Left colon (tissue), 2 donors: Measurements from ENCODE around the gene TNFAIP2. TPM values are rescaled to one million over a fixed set of nuclear protein-coding genes. Genes with fewer than 3 reads are reported as not detected.
"Not testable (repeated sequence)": the region's sequence is repeated elsewhere in the genome, so short reads cannot be mapped to it uniquely, and the experiment has no call there.

Experiments
- ATAC-seq: fragments of 200-7000 bp; cut with Tn5 transposase; one replicate; pipeline ENCODE4 v1.9.1; 2020; ENCODE audit warnings: mild to moderate bottlenecking, moderate library complexity
- DNase-seq, 2 donors: peaks; one replicate each; pipeline ENCODE4 v3.0.0-alpha.2; 2020
- intact Hi-C, 2 donors: fragments of 100-400 bp; cut with DNase I in 1 of 2; cut with micrococcal nuclease in 1 of 2; formaldehyde crosslinking; loops; one replicate each; pipeline versions ENCODE4 v1.11.2 to v1.14.0; 2022; cut with DNase I, micrococcal nuclease
- total RNA-seq, 2 donors: library from RNA; stranded (reverse); fragmentation: NEBNext Ultra II Directional; extraction: Animal tissue kit (Norgen Biotek cat#: 25700); gene quantifications; one replicate each; pipeline ENCODE4 v1.2.1, GENCODE V29; 2021
- donor health status: DM: no; HTN: no; CAD: no.
- donor health status: DM: yes; HTN: yes; CAD: no.

The TNFAIP2 gene
- total RNA-seq, 2 donors from 2014 or later: 14.9 to 40.8 TPM

- no peak for DNase-seq
- no peak for ATAC-seq
- intact Hi-C loops: loop anchor here (10.0 kb wide), 2 partner anchors 80 to 190 kb away; no protein-coding TSS in a partner anchor
Measured at GRCh38 chr14:103104389-103104653, 18.9 kb upstream of the TNFAIP2 start.

DNA sequence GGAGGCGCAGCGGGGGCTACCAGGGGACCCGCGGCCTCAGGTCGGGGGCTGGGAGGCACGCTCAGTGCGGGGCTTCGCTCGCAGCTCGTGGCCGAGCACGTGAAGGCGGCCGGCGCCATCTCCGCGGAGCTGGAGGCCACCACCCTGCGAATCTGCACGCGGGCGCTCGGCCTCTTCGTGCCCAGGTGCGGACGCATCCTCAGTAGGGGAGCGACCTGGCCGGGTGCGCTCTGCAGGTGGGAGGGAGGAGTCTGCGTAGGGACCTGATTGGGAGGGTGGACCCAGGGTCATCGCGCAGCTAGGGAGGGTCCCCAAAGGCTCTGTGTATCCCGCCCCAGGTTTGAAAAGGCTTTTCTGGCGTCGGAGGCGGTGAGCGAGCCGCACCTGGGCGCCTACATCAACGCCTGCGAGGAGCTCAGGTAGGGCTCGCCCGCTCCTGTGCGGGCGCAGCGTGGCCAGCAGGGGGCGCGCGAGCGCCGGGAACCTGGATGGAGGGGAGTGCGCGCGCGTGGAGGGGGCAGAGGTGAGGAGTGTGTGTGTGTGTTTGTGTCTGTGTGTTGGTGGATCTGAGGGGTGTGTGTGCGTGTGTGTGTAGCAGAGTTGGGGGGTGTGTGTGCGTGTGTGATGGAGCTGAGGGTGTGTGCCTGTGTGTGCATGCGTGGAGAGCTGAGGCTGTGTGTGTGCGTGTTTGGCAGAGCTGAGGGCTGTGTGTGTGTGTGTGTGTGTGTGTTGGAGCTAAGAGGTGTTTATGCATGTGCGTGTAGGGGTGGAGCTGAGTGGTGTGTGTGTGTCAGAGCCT, 18.4 kb upstream of the TNFAIP2 start:
- DNase-seq (peak in 1 of 2 donors; percentile 79), ATAC-seq (peak; percentile 75)
- intact Hi-C loops: loop anchor here (5.0 to 10.0 kb wide), 3 partner anchors 80 to 190 kb away; no protein-coding TSS in a partner anchor

- DNase-seq (peak in 1 of 2 donors; percentile 63), ATAC-seq (peak; percentile 24)
- intact Hi-C loops: loop anchor here (5.0 to 10.0 kb wide), 3 partner anchors 79 to 189 kb away; no protein-coding TSS in a partner anchor
Measured at GRCh38 chr14:103105580-103106150, 17.6 kb upstream of the TNFAIP2 start.

DNA sequence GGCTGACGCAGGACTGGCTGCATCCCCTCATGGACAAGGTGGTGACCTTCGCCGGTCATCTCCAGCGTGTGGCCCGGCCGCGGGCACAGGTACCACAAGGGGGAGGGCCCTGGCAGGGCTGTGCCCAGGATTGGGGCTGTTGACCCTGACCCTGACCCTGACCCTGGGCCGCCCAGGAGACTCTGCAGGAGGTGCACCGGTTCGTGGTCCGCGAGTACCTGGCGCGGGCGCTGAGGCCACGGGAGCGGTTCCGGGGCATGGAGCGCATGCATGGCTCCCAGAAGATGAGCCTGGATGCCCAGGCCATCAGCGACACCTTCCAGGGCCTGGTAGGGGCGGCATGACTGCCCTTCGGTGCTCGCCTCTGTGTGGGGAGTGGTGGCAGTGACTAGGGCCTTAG, 15.8 kb upstream of the TNFAIP2 start:
- intact Hi-C loops: loop anchor here (5.0 to 10.0 kb wide), 3 partner anchors 77 to 187 kb away; no protein-coding TSS in a partner anchor
- no peak for ATAC-seq
- DNase-seq: no peak

GRCh38 chr14:103107941-103108748, 15.1 kb upstream of the TNFAIP2 start:
- ATAC-seq: no peak
- intact Hi-C loops: loop anchor here (5.0 to 10.0 kb wide), 3 partner anchors 77 to 187 kb away; no protein-coding TSS in a partner anchor
- no peak for DNase-seq

DNA sequence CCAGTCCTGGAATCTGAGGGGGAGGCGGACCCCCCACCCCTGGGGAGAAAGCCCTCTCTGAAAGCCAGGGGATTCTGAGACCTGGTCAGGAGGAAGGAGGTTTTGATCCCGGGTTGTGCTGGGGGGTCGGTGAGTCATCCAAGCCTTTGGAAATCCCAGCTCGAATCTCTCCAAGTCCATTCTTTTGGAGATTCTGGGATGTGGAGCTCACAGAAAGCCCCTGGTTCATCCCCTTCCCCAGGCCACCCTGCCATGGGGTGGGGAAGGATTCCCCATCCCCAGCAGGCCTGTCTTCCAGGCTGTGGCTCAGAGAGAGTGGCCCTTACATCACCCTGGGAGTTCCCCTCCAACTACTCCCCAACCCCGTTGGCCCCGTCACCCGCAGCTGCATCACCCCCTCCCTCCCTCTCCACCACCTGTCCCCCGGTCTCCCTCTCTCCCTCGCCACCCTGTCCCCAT, 14.5 kb upstream of the TNFAIP2 start:
- peak in 1 of 2 donors; percentile 68 for DNase-seq
- intact Hi-C loops: loop anchor here (5.0 to 10.0 kb wide), 3 partner anchors 76 to 186 kb away; no protein-coding TSS in a partner anchor
- no peak for ATAC-seq

- DNase-seq (peak in 1 of 2 donors; percentile 36), ATAC-seq (no peak)
- intact Hi-C loops: loop anchor here (5.0 to 10.0 kb wide), 3 partner anchors 75 to 185 kb away; no protein-coding TSS in a partner anchor
Measured at GRCh38 chr14:103109535-103110441, 13.5 kb upstream of the TNFAIP2 start.

DNA sequence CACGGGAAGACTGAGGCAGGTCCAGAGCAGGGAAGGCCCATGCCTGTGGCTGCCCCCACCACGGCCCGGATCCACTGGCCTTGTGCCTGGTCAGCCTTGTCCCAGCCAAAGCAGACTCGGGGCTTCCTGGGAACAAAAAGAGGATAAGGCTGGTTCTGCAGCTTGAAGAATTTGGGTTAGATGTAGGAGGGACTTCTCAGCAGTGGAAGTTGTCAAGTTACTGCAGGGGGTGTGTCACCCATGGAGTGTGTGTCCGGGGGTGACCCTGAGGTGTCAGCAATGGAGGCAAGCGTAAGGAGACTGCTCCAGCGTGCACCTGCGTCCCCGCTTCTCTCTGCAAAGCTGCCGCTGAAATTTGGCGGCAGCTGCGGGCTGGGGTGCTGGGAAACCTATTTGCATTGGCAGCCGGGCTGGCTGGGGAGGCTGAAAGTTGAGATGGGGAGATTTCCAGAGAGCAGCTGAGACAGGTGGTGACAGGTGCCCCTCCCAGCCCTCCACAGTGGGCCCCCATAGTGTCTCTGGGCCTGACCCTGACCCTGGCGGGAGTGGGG, 12.5 kb upstream of the TNFAIP2 start:
- ATAC-seq: no peak
- intact Hi-C loops: no loop called here
- DNase-seq: no peak

- DNase-seq: no peak
- intact Hi-C loops: no loop called here
- ATAC-seq: peak; percentile 9
Measured at GRCh38 chr14:103111232-103111868, 11.9 kb upstream of the TNFAIP2 start.

- intact Hi-C loops: no loop called here
- ATAC-seq (peak; percentile 17), DNase-seq (peak in 1 of 2 donors; percentile 49)
Measured at GRCh38 chr14:103112400-103113243, 10.6 kb upstream of the TNFAIP2 start.

- ATAC-seq (no peak), DNase-seq (no peak)
- intact Hi-C loops: no loop called here
Measured at GRCh38 chr14:103113303-103113702, 10.0 kb upstream of the TNFAIP2 start.

- ATAC-seq: no peak
- DNase-seq: no peak
- intact Hi-C loops: no loop called here
Measured at GRCh38 chr14:103113774-103114173, 9.5 kb upstream of the TNFAIP2 start.

DNA sequence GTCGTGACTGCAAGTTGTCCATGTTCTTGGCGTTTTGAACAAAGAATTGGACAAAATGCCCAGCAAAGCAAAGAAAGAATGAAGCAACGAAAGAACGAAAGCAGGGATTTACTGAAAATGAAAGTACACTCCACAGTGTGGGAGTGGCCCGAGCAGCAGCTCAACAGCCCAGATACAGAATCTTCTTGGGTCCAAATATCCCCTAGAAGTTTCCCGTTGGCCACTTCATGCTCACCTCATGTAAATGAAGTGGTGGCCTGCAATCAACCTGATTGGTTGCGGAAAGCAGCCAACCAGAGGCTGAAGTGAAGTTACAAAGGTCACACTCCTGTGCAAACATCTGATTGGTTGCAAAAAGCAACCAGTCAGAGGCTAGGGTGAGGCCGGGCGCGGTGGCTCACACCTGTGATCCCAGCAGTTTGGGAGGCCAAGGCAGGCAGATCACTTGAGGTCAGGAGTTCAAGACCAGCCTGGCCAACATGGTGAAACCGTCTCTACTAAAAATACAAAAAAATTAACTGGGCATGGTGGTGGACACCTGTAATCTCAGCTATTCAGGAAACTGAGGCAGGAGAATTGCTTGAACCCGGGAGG, 8.1 kb upstream of the TNFAIP2 start:
- DNase-seq (peak; percentile 66 to 81), ATAC-seq (peak; percentile 58)
- intact Hi-C loops: not testable (repeated sequence)

DNA sequence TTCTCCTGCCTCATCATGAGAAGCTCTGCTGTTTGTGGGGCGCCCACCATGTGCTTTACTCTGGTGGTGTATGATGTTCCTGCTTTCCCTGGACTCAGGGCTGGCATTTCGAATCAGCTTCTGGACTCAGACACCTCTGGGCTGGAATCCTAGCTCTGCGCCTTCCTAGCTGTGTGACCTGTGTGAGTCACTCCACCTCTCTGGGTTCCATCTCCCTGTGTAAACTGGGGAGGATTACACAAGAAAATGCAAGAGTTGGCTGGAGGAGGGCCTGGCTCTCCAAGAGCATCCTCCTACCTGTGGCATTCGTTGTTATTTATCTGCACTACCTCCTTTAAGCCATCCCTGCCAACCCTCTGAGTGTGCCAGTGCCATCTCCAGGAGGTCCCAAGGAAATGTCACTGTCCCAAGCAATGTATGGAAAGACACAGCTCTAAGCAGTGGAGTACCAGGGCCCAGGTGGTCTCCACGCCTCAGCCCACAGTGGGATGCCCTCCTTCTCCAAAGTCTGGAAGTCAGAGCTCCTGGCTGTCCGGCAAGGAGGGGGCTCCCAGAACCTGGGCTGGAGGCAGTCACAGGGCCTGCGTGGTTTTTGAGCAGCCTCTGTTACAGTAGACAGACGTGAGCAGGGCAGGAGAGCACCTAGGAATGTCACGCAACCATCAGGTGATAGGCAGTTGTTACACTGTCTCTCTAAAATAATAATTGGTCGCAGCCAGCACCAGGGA, 7.3 kb upstream of the TNFAIP2 start:
- intact Hi-C loops: no loop called here
- no peak for DNase-seq
- no peak for ATAC-seq

DNA sequence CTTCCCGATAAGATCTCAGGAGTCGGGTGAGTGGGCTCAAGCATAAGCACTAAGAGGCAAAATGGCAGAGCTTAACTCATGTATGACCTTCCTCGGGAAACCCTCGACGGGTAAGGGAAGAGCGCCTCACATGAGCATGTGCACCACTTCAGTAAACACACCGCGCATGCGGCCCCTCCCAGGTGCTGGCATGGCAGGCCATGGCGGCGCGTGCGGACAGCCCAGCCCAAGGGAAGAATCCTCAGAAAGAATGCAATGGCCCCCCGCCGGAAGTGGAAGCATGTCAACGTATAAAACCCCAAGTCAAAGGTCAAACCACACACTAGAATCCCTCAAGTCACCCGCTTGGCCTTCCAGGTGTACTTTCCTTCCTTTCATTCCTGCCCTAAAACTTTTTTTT, 6.6 kb upstream of the TNFAIP2 start:
- ATAC-seq (no peak), DNase-seq (no peak)
- intact Hi-C loops: no loop called here

- DNase-seq, ATAC-seq, intact Hi-C loops: not testable (repeated sequence)
Measured at GRCh38 chr14:103117499-103117898, 5.8 kb upstream of the TNFAIP2 start.
